GM18867 (cell line): Measurements from ENCODE around the gene FCHO2.
A peak's percentile ranks its signal among the peaks of the same experiment; 100 is the strongest.

ENCODE experiments used
- ATAC-seq: cut with Tn5 transposase; IDR thresholded peaks from one replicate; pipeline ENCODE4 v1.9.1; 2021; ENCODE audit warnings: mild to moderate bottlenecking, moderate library complexity; ENCODE audit not compliant: unreplicated experiment

The FCHO2 gene

GRCh38 chr5:73132759-73133158 lies 176.9 kb downstream of the FCHO2 start:
- ATAC-seq = no peak

- no peak for ATAC-seq
Measured at GRCh38 chr5:73135021-73135420, 179.2 kb downstream of the FCHO2 start.

DNA sequence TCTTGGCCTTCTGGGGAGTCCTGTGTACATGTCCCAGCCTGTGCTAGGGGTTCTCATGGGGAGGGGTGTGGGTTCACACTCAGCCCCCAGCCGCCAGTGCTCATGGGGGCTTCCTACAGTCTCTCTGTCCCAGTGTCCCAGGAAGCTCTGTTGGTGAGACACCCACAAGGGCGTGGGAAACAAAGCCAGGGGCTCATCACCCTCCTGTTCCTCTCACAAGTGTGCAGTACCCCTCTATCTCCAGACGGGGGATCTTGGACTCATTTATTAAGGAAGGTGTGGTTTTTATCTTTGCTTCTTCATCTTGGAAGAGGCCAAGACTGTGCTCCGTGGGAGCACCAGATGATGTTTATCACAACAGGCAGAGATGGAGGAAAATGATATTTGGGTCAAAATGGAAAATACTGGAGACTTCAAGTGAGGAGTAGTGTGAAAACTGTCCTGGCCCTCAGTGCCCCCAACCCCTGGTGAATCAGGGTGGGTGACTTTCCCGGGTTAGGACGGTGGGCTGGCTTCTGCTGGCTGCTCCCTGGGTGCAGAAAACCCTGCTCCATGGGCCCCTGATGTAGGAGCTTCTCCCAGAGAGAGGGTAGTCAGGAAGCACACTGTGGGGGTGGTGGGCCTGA lies 179.7 kb downstream of the FCHO2 start:
- peak; percentile 61 for ATAC-seq

DNA sequence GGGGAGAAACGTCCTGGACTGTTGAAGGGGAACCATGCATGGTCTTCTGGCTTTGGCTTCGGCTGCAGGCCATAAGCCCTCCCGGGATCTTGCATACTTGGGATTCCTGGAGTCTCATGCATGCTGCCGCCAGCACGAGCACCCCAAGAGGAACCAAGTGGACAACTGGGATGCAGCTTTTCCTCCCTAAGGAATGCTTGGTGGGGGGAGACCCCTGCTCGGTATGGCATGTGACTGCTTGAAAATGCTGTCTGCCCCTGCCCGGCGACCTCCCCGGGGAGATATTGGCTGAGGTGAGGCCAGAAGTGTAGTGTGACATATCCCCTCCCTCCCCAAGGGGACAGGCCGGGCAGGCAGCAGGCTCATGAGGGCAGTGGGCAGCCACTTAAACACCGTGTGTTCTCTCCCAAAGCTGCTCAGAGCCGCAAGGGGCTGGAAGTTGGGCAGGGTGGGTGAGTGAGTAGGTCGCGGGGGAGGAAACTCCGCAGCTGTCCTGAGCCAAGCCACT lies 180.3 kb downstream of the FCHO2 start:
- no peak for ATAC-seq

GRCh38 chr5:73137563-73138530 lies 182.0 kb downstream of the FCHO2 start:
- ATAC-seq = no peak

- ATAC-seq = no peak
Measured at GRCh38 chr5:73139485-73139884, 183.6 kb downstream of the FCHO2 start.
